K562 (cell line): ENCODE results near the gene TSSK2. TPM values are rescaled to one million over a fixed set of nuclear protein-coding genes. Genes with fewer than 3 reads are reported as not detected.

Experiments used
- CHAMP1 ChIP-seq: fragments of 450-650 bp; IDR thresholded peaks from 2 replicates; pipeline ENCODE4 v1.6.1; 2016; ENCODE audit warnings: mild to moderate bottlenecking
- FOXP4 ChIP-seq: sonication (generic); formaldehyde crosslinking; IDR thresholded peaks from 2 replicates; pipeline ENCODE4 v1.8.0; 2022; ENCODE audit warnings: mild to moderate bottlenecking, missing genetic modification reagents, borderline replicate concordance
- MECOM ChIP-seq: fragments of 250-450 bp; sonication (Bioruptor Pico); IDR thresholded peaks from 2 replicates; pipeline ENCODE4 v1.8.0; 2022; ENCODE audit warnings: inconsistent platforms
- MLLT1 ChIP-seq, 2 experiments: fragments of 450-650 bp; IDR thresholded peaks; 2 replicates each; pipeline ENCODE4 v1.6.1; 2016
- NBN ChIP-seq: fragments of 450-650 bp; IDR thresholded peaks from 2 replicates; pipeline ENCODE4 v1.6.1; 2016; ENCODE audit warnings: low read depth, mild to moderate bottlenecking
- NFIC ChIP-seq: fragments of 450-650 bp; IDR thresholded peaks from 2 replicates; pipeline ENCODE4 v1.6.1; 2017; ENCODE audit warnings: mild to moderate bottlenecking, inconsistent platforms
- NFIX ChIP-seq: fragments of 250-450 bp; sonication (Bioruptor Pico); IDR thresholded peaks from 2 replicates; pipeline ENCODE4 v1.4.0; 2020; ENCODE audit warnings: low read depth, mild to moderate bottlenecking, moderate library complexity
- OTX1 ChIP-seq: fragments of 450-650 bp; formaldehyde crosslinking; IDR thresholded peaks from 2 replicates; pipeline ENCODE4 v1.4.0; 2022; ENCODE audit warnings: mild to moderate bottlenecking
- RBM39 ChIP-seq: fragments of 200-400 bp; formaldehyde crosslinking; optimal IDR thresholded peaks from 2 replicates; pipeline ENCODE3; 2018; ENCODE audit warnings: low read depth, low read length
- ZNF239 ChIP-seq: fragments of 250-450 bp; sonication (Bioruptor Pico); IDR thresholded peaks from 2 replicates; pipeline ENCODE4 v1.4.0; 2020; ENCODE audit warnings: mild to moderate bottlenecking
- ZNF280B ChIP-seq: fragments of 250-450 bp; sonication (Bioruptor Pico); IDR thresholded peaks from 2 replicates; pipeline ENCODE4 v1.5.1; 2021; ENCODE audit warnings: mild to moderate bottlenecking
- ZNF318 ChIP-seq, 2 experiments: fragments of 450-650 bp; IDR thresholded peaks; 2 replicates each; pipeline ENCODE4 v1.6.1; 2016; ENCODE audit warnings: mild to moderate bottlenecking in 2 of 2, borderline replicate concordance in 1 of 2, low read depth in 1 of 2, moderate library complexity in 1 of 2
- polyA plus RNA-seq, 8 experiments: library from polyadenylated mRNA; depleted of rRNA in 4 of 8; stranded (reverse) in 5 of 8; unstranded in 3 of 8; fragments of >200 nt; fragmentation: Nextera tagmentation in 2 of 8; fragmentation: Illumina TruSeq in 1 of 8; extraction: Ambion mirVana in 2 of 8; extraction: Trizol in 1 of 8; gene quantifications; 2 replicates each; pipeline versions ENCODE4 v1.2.1 to v1.2.3, GENCODE V29; 2011 to 2014; ENCODE audit warnings: inconsistent platforms in 1 of 8, missing spikeins in 1 of 8
- total RNA-seq, 7 experiments: library from RNA; depleted of rRNA in 6 of 7; stranded (reverse); fragments of >200 nt in 6 of 7; fragmentation: Illumina TruSeq in 2 of 7; extraction: Trizol in 2 of 7; gene quantifications; 2 replicates each; pipeline versions ENCODE4 v1.2.1 to v1.2.3, GENCODE V29; 2011 to 2021; ENCODE audit warnings: low replicate concordance in 1 of 7

Gene TSSK2
- total and polyA plus RNA-seq, 9 of the 15 experiments (the other 6 are each of a cell fraction or from before 2014, with no cell fraction given), result 0.04 TPM; not detected in 8

GRCh38 chr22:19108807-19109197 lies 22.3 kb upstream of the TSSK2 start (continued):
- TF ChIP-seq MLLT1 (IDR thresholded peaks at IDR 0.05) (peak; percentile 52 to 89; a peak in 2 of 4 replicates), NBN (peak; percentile 47; the same call in 1 of the 2 replicates), NFIC (peak; percentile 13; the same call in 1 of the 2 replicates), OTX1 (CRISPR knock-in tag) (peak; percentile 67; the same call in 1 of the 2 replicates), NFIX (no peak), MECOM (0 out of 2 replicates have a peak, but pooled peaks have one; percentile 56), CHAMP1 (no peak), RBM39 (peak; percentile 36), ZNF239 (CRISPR knock-in tag) (no peak), ZNF318 (IDR thresholded peaks at IDR 0.05; ENCODE audit: borderline replicate concordance in 1 of 2, low read depth in 1 of 2) (peak in 1 of 2 experiments; percentile 47; a peak in 1 of 4 replicates), FOXP4 (CRISPR knock-in tag) (peak; percentile 65), ZNF280B (CRISPR knock-in tag) (no peak)
